H9 (cell line): ENCODE measurements around the gene PLXND1. TPM values are rescaled to one million over a fixed set of nuclear protein-coding genes. Genes with fewer than 3 reads are reported as not detected.
A peak's percentile ranks its signal among the peaks of the same experiment; 100 is the strongest.

Experiments used
- DNase-seq: peaks from one replicate; pipeline ENCODE4 v3.0.0-alpha.2; 2017
- H2AFZ ChIP-seq: one replicate; pipeline ENCODE4 v1.6.1; 2013; ENCODE audit warnings: mild to moderate bottlenecking, low read length, control low read depth, moderate library complexity
- H2AK5ac ChIP-seq: 2 replicates; pipeline ENCODE4 v1.6.1; 2013; ENCODE audit warnings: low read length, control low read depth, mixed read lengths; ENCODE audit not compliant: insufficient read length
- H2BK120ac ChIP-seq: one replicate; pipeline ENCODE4 v1.6.1; 2013; ENCODE audit warnings: low read depth, mild to moderate bottlenecking, low read length, control low read depth, inconsistent platforms; ENCODE audit not compliant: poor library complexity, severe bottlenecking
- H2BK12ac ChIP-seq: 2 replicates; pipeline ENCODE4 v1.6.1; 2013; ENCODE audit warnings: low read length, control low read depth, mixed read lengths, low read depth; ENCODE audit not compliant: insufficient read length
- H2BK15ac ChIP-seq: 2 replicates; pipeline ENCODE4 v1.6.1; 2013; ENCODE audit warnings: low read depth, low read length, control low read depth
- H2BK20ac ChIP-seq: one replicate; pipeline ENCODE4 v1.6.1; 2013; ENCODE audit warnings: low read depth, mild to moderate bottlenecking, low read length, control low read depth, inconsistent platforms; ENCODE audit not compliant: poor library complexity, severe bottlenecking
- H2BK5ac ChIP-seq: 2 replicates; pipeline ENCODE4 v1.6.1; 2013; ENCODE audit warnings: low read length, control low read depth, mixed read lengths; ENCODE audit not compliant: insufficient read length
- H3K14ac ChIP-seq: 2 replicates; pipeline ENCODE4 v1.6.1; 2013; ENCODE audit warnings: low read length, control low read depth; ENCODE audit not compliant: insufficient read depth
- H3K18ac ChIP-seq: 2 replicates; pipeline ENCODE4 v1.6.1; 2013; ENCODE audit warnings: low read depth, mild to moderate bottlenecking, mixed read lengths, low read length, control low read depth; ENCODE audit not compliant: insufficient read length
- H3K23ac ChIP-seq: 2 replicates; pipeline ENCODE4 v1.6.1; 2013; ENCODE audit warnings: low read length, control low read depth, mixed read lengths, low read depth; ENCODE audit not compliant: insufficient read length
- H3K23me2 ChIP-seq: 2 replicates; pipeline ENCODE4 v1.6.1; 2013; ENCODE audit warnings: low read depth, mild to moderate bottlenecking, mixed read lengths, low read length, control low read depth; ENCODE audit not compliant: insufficient read length, poor library complexity, severe bottlenecking
- H3K27ac ChIP-seq: 2 replicates; pipeline ENCODE4 v1.5.1; 2013; ENCODE audit warnings: low read length, control low read depth, mixed read lengths, low read depth; ENCODE audit not compliant: insufficient read length
- H3K27me3 ChIP-seq: 2 replicates; pipeline ENCODE4 v1.6.1; 2013; ENCODE audit warnings: low read length, control low read depth, inconsistent platforms; ENCODE audit not compliant: insufficient read depth
- H3K4ac ChIP-seq: 2 replicates; pipeline ENCODE4 v1.6.1; 2013; ENCODE audit warnings: low read depth, mild to moderate bottlenecking, control low read depth, inconsistent platforms, low read length, moderate library complexity
- H3K4me1 ChIP-seq: 2 replicates; pipeline ENCODE4 v1.6.1; 2013; ENCODE audit warnings: low read length, control low read depth, inconsistent platforms; ENCODE audit not compliant: insufficient read depth
- H3K4me2 ChIP-seq: 2 replicates; pipeline ENCODE4 v1.6.1; 2013; ENCODE audit warnings: low read length, control low read depth, mixed read lengths; ENCODE audit not compliant: insufficient read length, insufficient read depth
- H3K56ac ChIP-seq: 2 replicates; pipeline ENCODE4 v1.6.1; 2013; ENCODE audit warnings: low read depth, mild to moderate bottlenecking, mixed read lengths, low read length, control low read depth; ENCODE audit not compliant: insufficient read length
- H3K79me1 ChIP-seq: 2 replicates; pipeline ENCODE4 v1.6.1; 2013; ENCODE audit warnings: low read depth, mild to moderate bottlenecking, moderate library complexity, low read length, control low read depth, inconsistent platforms; ENCODE audit not compliant: insufficient read depth, poor library complexity, severe bottlenecking
- H3K79me2 ChIP-seq: 2 replicates; pipeline ENCODE4 v1.6.1; 2013; ENCODE audit warnings: low read length, control low read depth, inconsistent platforms; ENCODE audit not compliant: insufficient read depth
- H3K9ac ChIP-seq: 2 replicates; pipeline ENCODE4 v1.6.1; 2013; ENCODE audit warnings: low read length, control low read depth, mixed read lengths; ENCODE audit not compliant: insufficient read length; ENCODE audit errors: extremely low read depth
- H3K9me3 ChIP-seq: one replicate; pipeline ENCODE4 v1.6.1; 2013; ENCODE audit warnings: low read depth, low read length, inconsistent platforms; ENCODE audit not compliant: control insufficient read depth
- H3T11ph ChIP-seq: one replicate; pipeline ENCODE4 v1.6.1; 2013; ENCODE audit warnings: mild to moderate bottlenecking, low read length, control low read depth, inconsistent platforms
- H4K20me1 ChIP-seq: one replicate; pipeline ENCODE4 v1.6.1; 2013; ENCODE audit not compliant: control insufficient read depth, insufficient read length, insufficient read depth
- H4K5ac ChIP-seq: 2 replicates; pipeline ENCODE4 v1.6.1; 2013; ENCODE audit warnings: low read depth, mild to moderate bottlenecking, mixed read lengths, low read length, control low read depth; ENCODE audit not compliant: insufficient read length
- H4K8ac ChIP-seq: replicated peaks from 2 replicates; pipeline ENCODE4 v1.6.1; 2013; ENCODE audit warnings: low read length, control low read depth, mixed read lengths, low read depth; ENCODE audit not compliant: insufficient read length
- H4K91ac ChIP-seq: 2 replicates; pipeline ENCODE4 v1.6.1; 2013; ENCODE audit warnings: low read depth, mild to moderate bottlenecking, moderate library complexity, mixed read lengths, low read length, control low read depth; ENCODE audit not compliant: insufficient read length
- H3K27ac Mint-ChIP-seq, 3 experiments: 2 replicates in 2 of 3; 3 replicates in 1 of 3; pipeline ENCODE4 v1.8.0; 2020 to 2021; ENCODE audit warnings: mixed read lengths in 3 of 3, mild to moderate bottlenecking in 1 of 3, moderate library complexity in 1 of 3
- H3K27me3 Mint-ChIP-seq: 2 replicates; pipeline ENCODE4 v1.8.0; 2021; ENCODE audit warnings: low read depth, mild to moderate bottlenecking, moderate library complexity, mixed read lengths
- H3K36me3 Mint-ChIP-seq, 3 experiments: 2 replicates in 2 of 3; 3 replicates in 1 of 3; pipeline ENCODE4 v1.8.0; 2020 to 2021; ENCODE audit warnings: low read depth in 3 of 3, mixed read lengths in 3 of 3; ENCODE audit not compliant: insufficient read depth in 1 of 3
- H3K4me1 Mint-ChIP-seq, 2 experiments: 2 replicates each; pipeline ENCODE4 v1.8.0; 2020; ENCODE audit warnings: mixed read lengths in 2 of 2
- H3K4me3 Mint-ChIP-seq, 2 experiments: 2 replicates in 1 of 2; 3 replicates in 1 of 2; pipeline ENCODE4 v1.8.0; 2020 to 2021; ENCODE audit warnings: mild to moderate bottlenecking in 2 of 2, mixed read lengths in 2 of 2, moderate library complexity in 1 of 2
- H3K9me3 Mint-ChIP-seq, 2 experiments: 2 replicates in 1 of 2; 3 replicates in 1 of 2; pipeline ENCODE4 v1.8.0; 2020; ENCODE audit warnings: mild to moderate bottlenecking in 2 of 2, mixed read lengths in 2 of 2, moderate library complexity in 1 of 2
- WGBS: extraction: QIAGEN DNeasy Blood & Tissue Kit; methylation state at CpG from one replicate; pipeline ENCODE4 v1.1.7; 2013; ENCODE audit warnings: missing lambda C conversion rate, low lambda C conversion rate, mixed read lengths; ENCODE audit not compliant: insufficient read length; ENCODE audit errors: extremely low coverage; 5-methylcytosine and 5-hydroxymethylcytosine counted together
- total RNA-seq: library from RNA; stranded (reverse); gene quantifications from 2 replicates; pipeline ENCODE4 v1.2.1, GENCODE V29; 2021
- TF ChIP-seq, protein P1 (sequence below): fragments of 200-600 bp; sonication (generic); conservative IDR thresholded peaks from 3 replicates; pipeline ENCODE4 v1.8.0; 2021; ENCODE audit warnings: antibody characterized with exemption, mild to moderate bottlenecking

Gene PLXND1
- total RNA-seq, 1 experiment from 2014 or later, result 50.9 TPM

DNA sequence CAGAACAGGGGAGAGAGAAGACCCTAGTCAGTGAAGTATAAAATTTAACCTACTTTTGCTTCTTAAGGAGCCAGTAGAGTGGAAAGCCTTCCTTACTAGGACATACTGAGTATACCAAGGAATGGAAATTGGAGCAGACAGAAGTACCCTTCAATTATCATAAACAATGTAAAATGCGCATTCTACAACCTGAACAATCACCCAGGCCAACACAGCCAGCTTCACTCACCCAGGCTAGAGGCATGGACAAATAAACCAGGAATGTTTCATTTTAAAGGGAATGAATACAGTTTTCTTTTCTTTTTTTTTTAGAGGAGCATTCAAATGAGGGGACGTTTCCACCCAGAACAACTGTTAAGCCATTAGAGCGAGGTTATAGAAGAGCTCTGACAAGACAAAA, 41.9 kb upstream of the PLXND1 start:
- H4K8ac ChIP-seq, result no peak overlapping the region
- no peak for DNase-seq
- peak overlapping the region in 1 of 3 experiments; percentile 3; a peak in 1 of 7 replicates for H3K27ac Mint-ChIP-seq
- H3K4me2 ChIP-seq, result no peak overlapping the region
- H3K27me3 Mint-ChIP-seq, result no peaks in the 10 kb centered on the region
- no peak overlapping the region for H3K4me3 Mint-ChIP-seq
- no peak overlapping the region for H3K18ac ChIP-seq
- H3K79me2 ChIP-seq, result no peaks in the 10 kb centered on the region
- H3K9me3 ChIP-seq, result no peaks in the 10 kb centered on the region
- H3K23me2 ChIP-seq, result no peaks in the 10 kb centered on the region
- H2BK5ac ChIP-seq, result no peak overlapping the region
- H3K79me1 ChIP-seq, result no peaks in the 10 kb centered on the region
- TF ChIP-seq, protein P1, sequence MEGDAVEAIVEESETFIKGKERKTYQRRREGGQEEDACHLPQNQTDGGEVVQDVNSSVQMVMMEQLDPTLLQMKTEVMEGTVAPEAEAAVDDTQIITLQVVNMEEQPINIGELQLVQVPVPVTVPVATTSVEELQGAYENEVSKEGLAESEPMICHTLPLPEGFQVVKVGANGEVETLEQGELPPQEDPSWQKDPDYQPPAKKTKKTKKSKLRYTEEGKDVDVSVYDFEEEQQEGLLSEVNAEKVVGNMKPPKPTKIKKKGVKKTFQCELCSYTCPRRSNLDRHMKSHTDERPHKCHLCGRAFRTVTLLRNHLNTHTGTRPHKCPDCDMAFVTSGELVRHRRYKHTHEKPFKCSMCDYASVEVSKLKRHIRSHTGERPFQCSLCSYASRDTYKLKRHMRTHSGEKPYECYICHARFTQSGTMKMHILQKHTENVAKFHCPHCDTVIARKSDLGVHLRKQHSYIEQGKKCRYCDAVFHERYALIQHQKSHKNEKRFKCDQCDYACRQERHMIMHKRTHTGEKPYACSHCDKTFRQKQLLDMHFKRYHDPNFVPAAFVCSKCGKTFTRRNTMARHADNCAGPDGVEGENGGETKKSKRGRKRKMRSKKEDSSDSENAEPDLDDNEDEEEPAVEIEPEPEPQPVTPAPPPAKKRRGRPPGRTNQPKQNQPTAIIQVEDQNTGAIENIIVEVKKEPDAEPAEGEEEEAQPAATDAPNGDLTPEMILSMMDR, result no peak
- H3K4ac ChIP-seq, result no peak overlapping the region
- no peak overlapping the region for H2BK15ac ChIP-seq
- H4K91ac ChIP-seq, result no peak overlapping the region
- peaks cover 2% of the 10 kb centered on the region; the same call in 1 of the 2 replicates for H3K4me1 ChIP-seq
- H3K56ac ChIP-seq, result no peak overlapping the region
- H3K9ac ChIP-seq, result no peak overlapping the region
- H2BK12ac ChIP-seq, result no peak overlapping the region
- H3T11ph ChIP-seq, result no peak overlapping the region
- H3K27me3 ChIP-seq, result no peaks in the 10 kb centered on the region
- peaks cover 38 to 46% of the 10 kb centered on the region in 2 experiments for H3K4me1 Mint-ChIP-seq
- H3K27ac ChIP-seq, result no peak overlapping the region
- no peak overlapping the region for H4K5ac ChIP-seq
- H3K23ac ChIP-seq, result no peak overlapping the region
- H3K9me3 Mint-ChIP-seq, result no peaks in the 10 kb centered on the region
- no peak overlapping the region for H2AFZ ChIP-seq
- no peaks in the 10 kb centered on the region; a peak in 1 of 7 replicates for H3K36me3 Mint-ChIP-seq
- no peak overlapping the region for H2BK20ac ChIP-seq
- no peak overlapping the region for H2AK5ac ChIP-seq
- no CpG with 5 or more reads among the region's 3 CpGs for WGBS
- no peaks in the 10 kb centered on the region for H4K20me1 ChIP-seq
- no peak overlapping the region for H2BK120ac ChIP-seq
- no peak overlapping the region for H3K14ac ChIP-seq
